ENCODE results near the gene CHRNE. TPM values are rescaled to one million over a fixed set of nuclear protein-coding genes. Genes with fewer than 3 reads are reported as not detected.

The CHRNE gene
- total and polyA plus RNA-seq, 2 experiments from 2014 or later, result 0.24 to 1.2 TPM

DNA sequence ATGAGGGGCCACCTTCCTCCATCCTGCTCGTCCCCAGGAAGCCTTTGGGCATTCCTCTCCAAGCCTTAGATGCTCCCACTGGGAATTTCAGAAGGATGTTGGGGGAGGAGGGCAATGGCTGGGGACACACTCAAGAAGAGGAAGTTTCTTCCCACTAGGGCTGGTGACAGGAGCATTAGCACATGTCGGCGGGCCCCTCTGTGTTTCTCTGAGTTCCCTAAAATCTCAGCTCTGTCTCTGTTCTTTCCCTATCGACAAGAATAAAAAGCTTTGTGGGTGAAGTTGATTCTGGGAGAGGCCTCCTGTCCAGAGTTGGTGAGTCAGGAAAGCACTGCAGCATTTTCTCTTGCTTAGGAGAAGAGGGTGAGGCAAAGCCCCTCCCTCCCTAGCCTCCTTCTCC, 23.3 kb downstream of the CHRNE start (continued):
- TF ChIP-seq, protein P1, sequence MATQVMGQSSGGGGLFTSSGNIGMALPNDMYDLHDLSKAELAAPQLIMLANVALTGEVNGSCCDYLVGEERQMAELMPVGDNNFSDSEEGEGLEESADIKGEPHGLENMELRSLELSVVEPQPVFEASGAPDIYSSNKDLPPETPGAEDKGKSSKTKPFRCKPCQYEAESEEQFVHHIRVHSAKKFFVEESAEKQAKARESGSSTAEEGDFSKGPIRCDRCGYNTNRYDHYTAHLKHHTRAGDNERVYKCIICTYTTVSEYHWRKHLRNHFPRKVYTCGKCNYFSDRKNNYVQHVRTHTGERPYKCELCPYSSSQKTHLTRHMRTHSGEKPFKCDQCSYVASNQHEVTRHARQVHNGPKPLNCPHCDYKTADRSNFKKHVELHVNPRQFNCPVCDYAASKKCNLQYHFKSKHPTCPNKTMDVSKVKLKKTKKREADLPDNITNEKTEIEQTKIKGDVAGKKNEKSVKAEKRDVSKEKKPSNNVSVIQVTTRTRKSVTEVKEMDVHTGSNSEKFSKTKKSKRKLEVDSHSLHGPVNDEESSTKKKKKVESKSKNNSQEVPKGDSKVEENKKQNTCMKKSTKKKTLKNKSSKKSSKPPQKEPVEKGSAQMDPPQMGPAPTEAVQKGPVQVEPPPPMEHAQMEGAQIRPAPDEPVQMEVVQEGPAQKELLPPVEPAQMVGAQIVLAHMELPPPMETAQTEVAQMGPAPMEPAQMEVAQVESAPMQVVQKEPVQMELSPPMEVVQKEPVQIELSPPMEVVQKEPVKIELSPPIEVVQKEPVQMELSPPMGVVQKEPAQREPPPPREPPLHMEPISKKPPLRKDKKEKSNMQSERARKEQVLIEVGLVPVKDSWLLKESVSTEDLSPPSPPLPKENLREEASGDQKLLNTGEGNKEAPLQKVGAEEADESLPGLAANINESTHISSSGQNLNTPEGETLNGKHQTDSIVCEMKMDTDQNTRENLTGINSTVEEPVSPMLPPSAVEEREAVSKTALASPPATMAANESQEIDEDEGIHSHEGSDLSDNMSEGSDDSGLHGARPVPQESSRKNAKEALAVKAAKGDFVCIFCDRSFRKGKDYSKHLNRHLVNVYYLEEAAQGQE (IDR thresholded peaks at IDR 0.05; ENCODE audit: unreplicated experiment), result no peak
- TF ChIP-seq POLR2AphosphoS5 (IDR thresholded peaks at IDR 0.05; ENCODE audit: low read depth) (no peak), EZH2 (IDR thresholded peaks at IDR 0.05; ENCODE audit: low read depth, unreplicated experiment) (no peak), ZNF331 (CRISPR knock-in tag; IDR thresholded peaks at IDR 0.05; ENCODE audit: low read depth) (no peak)

DNA sequence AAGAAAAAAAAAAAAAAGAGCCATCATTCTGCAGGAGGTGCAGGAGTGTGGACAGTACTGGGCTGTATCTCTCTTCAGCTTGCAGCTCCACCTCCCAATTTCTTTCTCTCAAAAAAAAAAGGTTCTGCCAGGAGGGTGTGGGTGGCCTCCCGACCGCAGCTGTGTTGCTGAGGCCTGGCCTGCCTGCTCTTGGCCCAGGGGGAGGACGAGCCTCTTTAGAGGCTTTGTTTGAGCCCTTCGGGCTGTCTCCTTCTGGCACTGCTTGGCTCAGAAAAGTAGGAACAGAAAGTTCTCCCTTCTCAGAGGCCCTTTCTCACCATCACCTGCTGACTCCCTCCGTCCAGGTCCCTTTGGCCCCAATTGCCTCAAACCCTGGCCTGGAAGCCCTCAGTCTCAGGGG, 25.8 kb downstream of the CHRNE start:
- H3K4me3 Mint-ChIP-seq, result no peak overlapping the region
- DNase-seq (ENCODE audit: low spot score), result no peak
- 0 out of 2 replicates have a peak, but pooled peaks cover 6% of the 10 kb centered on the region for H3F3A ChIP-seq (replicated peaks; ENCODE audit: low read depth)
- no peak overlapping the region for H3K4me2 ChIP-seq
- 0 out of 2 replicates have a peak, but pooled peaks cover 3% of the 10 kb centered on the region for H4K20me1 ChIP-seq (replicated peaks; ENCODE audit: insufficient read depth)
- H3K36me3 Mint-ChIP-seq (ENCODE audit: low read depth), result peaks cover 5% of the 10 kb centered on the region
- peaks cover 10% of the 10 kb centered on the region for H3K27me3 Mint-ChIP-seq (ENCODE audit: insufficient read depth, low read depth, poor library complexity)
- H2AFZ ChIP-seq, result no peak overlapping the region
- no peaks in the 10 kb centered on the region for H3K9me2 ChIP-seq (ENCODE audit: insufficient read depth)
- H3K36me3 ChIP-seq (ENCODE audit: insufficient read depth), result peaks cover 3% of the 10 kb centered on the region; the same call in 1 of the 2 replicates
- H3K4me1 Mint-ChIP-seq, result peaks cover 16% of the 10 kb centered on the region
- no peak overlapping the region for H3K27ac Mint-ChIP-seq
- no peak overlapping the region for H3K4me3 ChIP-seq
- H3K9me3 Mint-ChIP-seq, result no peaks in the 10 kb centered on the region
- no peaks in the 10 kb centered on the region for H3K79me2 ChIP-seq (replicated peaks; ENCODE audit: insufficient read depth)
- no peak for ATAC-seq
- no peaks in the 10 kb centered on the region for H3K27me3 ChIP-seq (ENCODE audit: insufficient read depth)
- H3K4me1 ChIP-seq (ENCODE audit: insufficient read depth), result peaks cover 3% of the 10 kb centered on the region; the same call in 1 of the 2 replicates
- no peak overlapping the region for H3K27ac ChIP-seq (ENCODE audit: low read depth)
- TF ChIP-seq STAT1 (IDR thresholded peaks at IDR 0.05; ENCODE audit: unreplicated experiment), result no peak
- TF ChIP-seq, protein P2, sequence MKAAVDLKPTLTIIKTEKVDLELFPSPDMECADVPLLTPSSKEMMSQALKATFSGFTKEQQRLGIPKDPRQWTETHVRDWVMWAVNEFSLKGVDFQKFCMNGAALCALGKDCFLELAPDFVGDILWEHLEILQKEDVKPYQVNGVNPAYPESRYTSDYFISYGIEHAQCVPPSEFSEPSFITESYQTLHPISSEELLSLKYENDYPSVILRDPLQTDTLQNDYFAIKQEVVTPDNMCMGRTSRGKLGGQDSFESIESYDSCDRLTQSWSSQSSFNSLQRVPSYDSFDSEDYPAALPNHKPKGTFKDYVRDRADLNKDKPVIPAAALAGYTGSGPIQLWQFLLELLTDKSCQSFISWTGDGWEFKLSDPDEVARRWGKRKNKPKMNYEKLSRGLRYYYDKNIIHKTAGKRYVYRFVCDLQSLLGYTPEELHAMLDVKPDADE (IDR thresholded peaks at IDR 0.05), result no peak
- TF ChIP-seq, protein P3, sequence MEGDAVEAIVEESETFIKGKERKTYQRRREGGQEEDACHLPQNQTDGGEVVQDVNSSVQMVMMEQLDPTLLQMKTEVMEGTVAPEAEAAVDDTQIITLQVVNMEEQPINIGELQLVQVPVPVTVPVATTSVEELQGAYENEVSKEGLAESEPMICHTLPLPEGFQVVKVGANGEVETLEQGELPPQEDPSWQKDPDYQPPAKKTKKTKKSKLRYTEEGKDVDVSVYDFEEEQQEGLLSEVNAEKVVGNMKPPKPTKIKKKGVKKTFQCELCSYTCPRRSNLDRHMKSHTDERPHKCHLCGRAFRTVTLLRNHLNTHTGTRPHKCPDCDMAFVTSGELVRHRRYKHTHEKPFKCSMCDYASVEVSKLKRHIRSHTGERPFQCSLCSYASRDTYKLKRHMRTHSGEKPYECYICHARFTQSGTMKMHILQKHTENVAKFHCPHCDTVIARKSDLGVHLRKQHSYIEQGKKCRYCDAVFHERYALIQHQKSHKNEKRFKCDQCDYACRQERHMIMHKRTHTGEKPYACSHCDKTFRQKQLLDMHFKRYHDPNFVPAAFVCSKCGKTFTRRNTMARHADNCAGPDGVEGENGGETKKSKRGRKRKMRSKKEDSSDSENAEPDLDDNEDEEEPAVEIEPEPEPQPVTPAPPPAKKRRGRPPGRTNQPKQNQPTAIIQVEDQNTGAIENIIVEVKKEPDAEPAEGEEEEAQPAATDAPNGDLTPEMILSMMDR (conservative IDR thresholded peaks at IDR 0.05; ENCODE audit: low read depth in 2 of 2), result no peak
- no peak for TF ChIP-seq CREB1 (CRISPR knock-in tag; IDR thresholded peaks at IDR 0.05; ENCODE audit: low read depth)
- TF ChIP-seq JUNB (IDR thresholded peaks at IDR 0.05; ENCODE audit: unreplicated experiment), result no peak
- no peak for TF ChIP-seq ZNF331 (CRISPR knock-in tag; IDR thresholded peaks at IDR 0.05; ENCODE audit: low read depth)
- TF ChIP-seq NANOG (IDR thresholded peaks at IDR 0.05; ENCODE audit: borderline replicate concordance), result no peak
- no peak for TF ChIP-seq EZH2 (IDR thresholded peaks at IDR 0.05; ENCODE audit: low read depth, unreplicated experiment)
- TF ChIP-seq, protein P4, sequence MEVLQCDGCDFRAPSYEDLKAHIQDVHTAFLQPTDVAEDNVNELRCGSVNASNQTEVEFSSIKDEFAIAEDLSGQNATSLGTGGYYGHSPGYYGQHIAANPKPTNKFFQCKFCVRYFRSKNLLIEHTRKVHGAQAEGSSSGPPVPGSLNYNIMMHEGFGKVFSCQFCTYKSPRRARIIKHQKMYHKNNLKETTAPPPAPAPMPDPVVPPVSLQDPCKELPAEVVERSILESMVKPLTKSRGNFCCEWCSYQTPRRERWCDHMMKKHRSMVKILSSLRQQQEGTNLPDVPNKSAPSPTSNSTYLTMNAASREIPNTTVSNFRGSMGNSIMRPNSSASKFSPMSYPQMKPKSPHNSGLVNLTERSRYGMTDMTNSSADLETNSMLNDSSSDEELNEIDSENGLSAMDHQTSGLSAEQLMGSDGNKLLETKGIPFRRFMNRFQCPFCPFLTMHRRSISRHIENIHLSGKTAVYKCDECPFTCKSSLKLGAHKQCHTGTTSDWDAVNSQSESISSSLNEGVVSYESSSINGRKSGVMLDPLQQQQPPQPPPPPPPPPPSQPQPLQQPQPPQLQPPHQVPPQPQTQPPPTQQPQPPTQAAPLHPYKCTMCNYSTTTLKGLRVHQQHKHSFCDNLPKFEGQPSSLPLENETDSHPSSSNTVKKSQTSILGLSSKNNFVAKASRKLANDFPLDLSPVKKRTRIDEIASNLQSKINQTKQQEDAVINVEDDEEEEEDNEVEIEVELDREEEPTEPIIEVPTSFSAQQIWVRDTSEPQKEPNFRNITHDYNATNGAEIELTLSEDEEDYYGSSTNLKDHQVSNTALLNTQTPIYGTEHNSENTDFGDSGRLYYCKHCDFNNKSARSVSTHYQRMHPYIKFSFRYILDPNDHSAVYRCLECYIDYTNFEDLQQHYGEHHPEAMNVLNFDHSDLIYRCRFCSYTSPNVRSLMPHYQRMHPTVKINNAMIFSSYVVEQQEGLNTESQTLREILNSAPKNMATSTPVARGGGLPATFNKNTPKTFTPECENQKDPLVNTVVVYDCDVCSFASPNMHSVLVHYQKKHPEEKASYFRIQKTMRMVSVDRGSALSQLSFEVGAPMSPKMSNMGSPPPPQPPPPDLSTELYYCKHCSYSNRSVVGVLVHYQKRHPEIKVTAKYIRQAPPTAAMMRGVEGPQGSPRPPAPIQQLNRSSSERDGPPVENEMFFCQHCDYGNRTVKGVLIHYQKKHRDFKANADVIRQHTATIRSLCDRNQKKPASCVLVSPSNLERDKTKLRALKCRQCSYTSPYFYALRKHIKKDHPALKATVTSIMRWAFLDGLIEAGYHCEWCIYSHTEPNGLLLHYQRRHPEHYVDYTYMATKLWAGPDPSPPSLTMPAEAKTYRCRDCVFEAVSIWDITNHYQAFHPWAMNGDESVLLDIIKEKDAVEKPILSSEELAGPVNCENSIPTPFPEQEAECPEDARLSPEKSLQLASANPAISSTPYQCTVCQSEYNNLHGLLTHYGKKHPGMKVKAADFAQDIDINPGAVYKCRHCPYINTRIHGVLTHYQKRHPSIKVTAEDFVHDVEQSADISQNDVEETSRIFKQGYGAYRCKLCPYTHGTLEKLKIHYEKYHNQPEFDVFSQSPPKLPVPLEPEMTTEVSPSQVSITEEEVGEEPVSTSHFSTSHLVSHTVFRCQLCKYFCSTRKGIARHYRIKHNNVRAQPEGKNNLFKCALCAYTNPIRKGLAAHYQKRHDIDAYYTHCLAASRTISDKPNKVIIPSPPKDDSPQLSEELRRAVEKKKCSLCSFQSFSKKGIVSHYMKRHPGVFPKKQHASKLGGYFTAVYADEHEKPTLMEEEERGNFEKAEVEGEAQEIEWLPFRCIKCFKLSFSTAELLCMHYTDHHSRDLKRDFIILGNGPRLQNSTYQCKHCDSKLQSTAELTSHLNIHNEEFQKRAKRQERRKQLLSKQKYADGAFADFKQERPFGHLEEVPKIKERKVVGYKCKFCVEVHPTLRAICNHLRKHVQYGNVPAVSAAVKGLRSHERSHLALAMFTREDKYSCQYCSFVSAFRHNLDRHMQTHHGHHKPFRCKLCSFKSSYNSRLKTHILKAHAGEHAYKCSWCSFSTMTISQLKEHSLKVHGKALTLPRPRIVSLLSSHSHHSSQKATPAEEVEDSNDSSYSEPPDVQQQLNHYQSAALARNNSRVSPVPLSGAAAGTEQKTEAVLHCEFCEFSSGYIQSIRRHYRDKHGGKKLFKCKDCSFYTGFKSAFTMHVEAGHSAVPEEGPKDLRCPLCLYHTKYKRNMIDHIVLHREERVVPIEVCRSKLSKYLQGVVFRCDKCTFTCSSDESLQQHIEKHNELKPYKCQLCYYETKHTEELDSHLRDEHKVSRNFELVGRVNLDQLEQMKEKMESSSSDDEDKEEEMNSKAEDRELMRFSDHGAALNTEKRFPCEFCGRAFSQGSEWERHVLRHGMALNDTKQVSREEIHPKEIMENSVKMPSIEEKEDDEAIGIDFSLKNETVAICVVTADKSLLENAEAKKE (CRISPR knock-in tag; IDR thresholded peaks at IDR 0.05), result no peak
- no peak for TF ChIP-seq POLR2AphosphoS5 (IDR thresholded peaks at IDR 0.05; ENCODE audit: low read depth)
